Cardiac muscle cell (in vitro differentiated cells and primary cell): Measurements from ENCODE around the gene DLG1. TPM values are rescaled to one million over a fixed set of nuclear protein-coding genes. Genes with fewer than 3 reads are reported as not detected.

ENCODE experiments used
- DNase-seq, 2 donors: peaks; one replicate each; pipeline versions ENCODE4 v3.0.0 to v3.0.0-alpha.2; 2010 to 2017; ENCODE audit warnings: low read depth in 1 of 2, low spot score in 1 of 2
- H3K27ac ChIP-seq: fragments of 200-600 bp; sonication (generic); 2 replicates; pipeline ENCODE4 v1.5.1; 2016
- H3K27me3 ChIP-seq: fragments of 200-600 bp; sonication (generic); 2 replicates; pipeline ENCODE4 v1.6.0; 2016; ENCODE audit warnings: control low read depth
- H3K36me3 ChIP-seq: fragments of 200-600 bp; sonication (generic); 2 replicates; pipeline ENCODE4 v1.5.1; 2016; ENCODE audit warnings: control low read depth
- H3K4me1 ChIP-seq: fragments of 200-600 bp; sonication (generic); 2 replicates; pipeline ENCODE4 v1.8.1; 2017; ENCODE audit warnings: low read depth, mild to moderate bottlenecking, mixed run types
- H3K4me3 ChIP-seq: fragments of 200-600 bp; sonication (generic); 2 replicates; pipeline ENCODE4 v1.5.1; 2016; ENCODE audit warnings: mild to moderate bottlenecking
- H3K9me3 ChIP-seq: fragments of 200-600 bp; sonication (generic); 2 replicates; pipeline ENCODE4 v1.5.1; 2017; ENCODE audit warnings: low read depth, mild to moderate bottlenecking, control low read depth
- polyA plus RNA-seq: library from polyadenylated mRNA; unstranded; fragments of >200 nt; fragmentation: Nextera tagmentation; extraction: Ambion mirVana; gene quantifications from 2 replicates; pipeline ENCODE4 v1.2.1, GENCODE V29; 2016
- total RNA-seq: library from RNA; depleted of rRNA; stranded (reverse); fragments of >200 nt; gene quantifications from 2 replicates; pipeline ENCODE4 v1.2.3, GENCODE V29; 2016
- TF ChIP-seq, protein P1 (sequence below): IDR thresholded peaks from 2 replicates; pipeline ENCODE4 v1.5.1; 2012; ENCODE audit warnings: low read depth, mild to moderate bottlenecking, low read length

DLG1 gene
- total and polyA plus RNA-seq, 2 experiments from 2014 or later, result 42.8 to 61.4 TPM

DNA sequence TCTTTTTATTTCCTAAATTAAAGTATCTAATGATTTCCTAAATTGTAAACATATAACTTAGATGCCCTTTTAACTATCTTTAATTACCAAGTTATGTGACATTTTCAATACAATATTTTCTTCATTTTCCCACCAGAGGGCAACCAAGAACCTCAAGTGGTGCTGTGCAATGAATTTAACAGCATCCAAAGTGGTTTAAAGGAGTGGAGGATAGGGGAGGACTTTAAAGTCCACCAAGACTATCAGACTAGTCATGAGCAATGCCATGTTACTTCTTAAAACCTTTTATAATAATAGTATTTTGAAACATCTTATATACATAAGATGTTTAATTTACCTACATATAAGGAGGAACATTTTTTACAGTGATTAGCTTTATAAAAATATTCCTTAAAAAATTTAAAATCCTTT, 74.4 kb downstream of the DLG1 start:
- peak; percentile 69 to 75 for DNase-seq

DNA sequence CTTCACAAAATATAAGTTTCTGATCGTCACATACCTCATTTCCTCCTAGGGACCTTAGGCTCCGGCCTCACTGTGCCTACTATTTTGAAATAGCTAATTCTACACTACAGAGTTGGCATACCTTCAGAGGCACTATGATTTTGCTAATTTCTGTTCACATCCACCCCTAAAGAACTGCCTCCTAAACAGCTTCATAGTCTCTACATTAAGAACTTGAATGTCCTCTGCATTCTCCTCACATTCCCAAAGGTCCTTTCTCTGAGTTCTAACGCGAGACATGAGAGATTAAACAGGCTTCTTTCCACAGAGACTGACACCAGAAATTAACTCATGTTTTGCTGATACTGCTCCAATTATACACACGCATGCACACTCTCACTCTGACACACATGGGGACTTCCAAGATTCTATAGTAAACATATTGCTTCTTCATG, 75.5 kb downstream of the DLG1 start:
- TF ChIP-seq, protein P1, sequence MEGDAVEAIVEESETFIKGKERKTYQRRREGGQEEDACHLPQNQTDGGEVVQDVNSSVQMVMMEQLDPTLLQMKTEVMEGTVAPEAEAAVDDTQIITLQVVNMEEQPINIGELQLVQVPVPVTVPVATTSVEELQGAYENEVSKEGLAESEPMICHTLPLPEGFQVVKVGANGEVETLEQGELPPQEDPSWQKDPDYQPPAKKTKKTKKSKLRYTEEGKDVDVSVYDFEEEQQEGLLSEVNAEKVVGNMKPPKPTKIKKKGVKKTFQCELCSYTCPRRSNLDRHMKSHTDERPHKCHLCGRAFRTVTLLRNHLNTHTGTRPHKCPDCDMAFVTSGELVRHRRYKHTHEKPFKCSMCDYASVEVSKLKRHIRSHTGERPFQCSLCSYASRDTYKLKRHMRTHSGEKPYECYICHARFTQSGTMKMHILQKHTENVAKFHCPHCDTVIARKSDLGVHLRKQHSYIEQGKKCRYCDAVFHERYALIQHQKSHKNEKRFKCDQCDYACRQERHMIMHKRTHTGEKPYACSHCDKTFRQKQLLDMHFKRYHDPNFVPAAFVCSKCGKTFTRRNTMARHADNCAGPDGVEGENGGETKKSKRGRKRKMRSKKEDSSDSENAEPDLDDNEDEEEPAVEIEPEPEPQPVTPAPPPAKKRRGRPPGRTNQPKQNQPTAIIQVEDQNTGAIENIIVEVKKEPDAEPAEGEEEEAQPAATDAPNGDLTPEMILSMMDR, result no peak

More for the DNA sequence above, 74.4 kb downstream of the DLG1 start:
- Histone ChIP-seq H3K27ac (no peak overlapping the region), H3K27me3 (no peaks in the 10 kb centered on the region), H3K36me3 (no peaks in the 10 kb centered on the region), H3K4me1 (peaks cover 41% of the 10 kb centered on the region), H3K9me3 (no peaks in the 10 kb centered on the region), H3K4me3 (no peak overlapping the region)
- TF ChIP-seq, protein P1, result peak; percentile 57

DNA sequence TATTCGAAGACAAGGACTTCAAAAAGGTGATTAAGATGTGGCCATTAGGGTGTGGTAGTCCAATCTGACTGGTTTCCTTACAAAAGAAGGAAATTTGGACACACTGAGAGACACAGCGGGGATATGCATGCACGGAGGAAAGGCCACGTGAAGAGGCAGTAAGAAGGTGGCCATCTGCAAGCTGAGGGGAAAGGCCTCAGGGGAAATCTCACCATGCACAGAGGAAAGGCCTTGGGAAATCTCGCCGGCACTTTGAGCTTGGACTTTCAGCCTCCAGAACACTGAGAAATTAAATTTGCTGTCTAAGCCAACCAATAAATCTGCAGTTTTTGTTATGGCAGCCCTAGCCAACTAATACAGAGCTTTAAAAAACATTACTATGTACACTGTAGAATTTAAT, 78.8 kb downstream of the DLG1 start:
- H3K4me3 ChIP-seq, result no peak overlapping the region
- H3K27me3 ChIP-seq, result no peaks in the 10 kb centered on the region
- H3K9me3 ChIP-seq, result no peaks in the 10 kb centered on the region
- H3K4me1 ChIP-seq, result peaks cover 50% of the 10 kb centered on the region
- DNase-seq, result no peak
- no peaks in the 10 kb centered on the region for H3K36me3 ChIP-seq
- TF ChIP-seq, protein P1, result no peak
- no peak overlapping the region for H3K27ac ChIP-seq

More for the DNA sequence above, 75.5 kb downstream of the DLG1 start:
- Histone ChIP-seq H3K27me3 (no peaks in the 10 kb centered on the region), H3K9me3 (no peaks in the 10 kb centered on the region), H3K4me1 (peaks cover 50% of the 10 kb centered on the region), H3K36me3 (no peaks in the 10 kb centered on the region), H3K4me3 (no peak overlapping the region), H3K27ac (peak overlapping the region; percentile 85)
- peak in 1 of 2 donors; percentile 69 for DNase-seq

GRCh38 chr3:197218210-197218609, 80.2 kb downstream of the DLG1 start:
- Histone ChIP-seq H3K9me3 (no peaks in the 10 kb centered on the region), H3K27me3 (no peaks in the 10 kb centered on the region), H3K27ac (peak overlapping the region; percentile 86), H3K4me1 (peaks cover 43% of the 10 kb centered on the region), H3K36me3 (no peaks in the 10 kb centered on the region), H3K4me3 (peak overlapping the region; percentile 6)
- TF ChIP-seq, protein P1, result no peak
- DNase-seq, result no peak

DNA sequence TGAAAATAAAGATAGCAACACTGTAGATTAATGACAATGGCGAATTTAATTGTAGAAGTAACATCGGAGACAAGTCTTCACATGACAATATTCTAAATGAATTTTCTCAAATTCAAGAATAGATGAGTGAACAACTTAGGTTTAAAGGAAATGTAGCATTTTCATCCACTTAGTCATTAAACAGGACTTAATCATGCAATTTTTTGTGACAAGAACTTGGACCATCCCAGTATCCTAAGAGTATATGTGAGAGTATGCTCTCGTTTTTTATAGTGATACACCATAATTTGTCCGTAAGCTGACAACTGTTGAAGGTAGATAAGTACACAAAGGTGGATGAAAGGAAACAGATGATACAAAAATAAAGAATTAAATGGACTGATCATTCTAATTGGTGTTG, 81.5 kb downstream of the DLG1 start:
- Histone ChIP-seq H3K27ac (no peak overlapping the region), H3K4me3 (no peak overlapping the region), H3K27me3 (no peaks in the 10 kb centered on the region), H3K9me3 (no peaks in the 10 kb centered on the region), H3K36me3 (no peaks in the 10 kb centered on the region), H3K4me1 (peaks cover 32% of the 10 kb centered on the region)
- no peak for DNase-seq
- TF ChIP-seq, protein P1, result no peak
